Endothelial cell of umbilical vein (primary cell): ENCODE measurements around the gene DGKD. TPM values are rescaled to one million over a fixed set of nuclear protein-coding genes. Genes with fewer than 3 reads are reported as not detected.

Experiments
- BruUV-seq: library from RNA; stranded (reverse); fragments of 400-500 nt; replicated peaks from 2 replicates; lab custom pipeline; 2021; lab: Mats Ljungman, UMichigan
- CTCF ChIA-PET: fragments of 300-600, 350-600 bp; sonication (Branson Sonifier 250); formaldehyde crosslinking; loops from one replicate; lab custom pipeline; 2021; ENCODE audit warnings: antibody characterized with exemption, inconsistent platforms; lab: Charles Lee
- POLR2A ChIA-PET: fragments of 300-600, 350-600 bp; sonication (Branson Sonifier 250); formaldehyde crosslinking; loops from one replicate; lab custom pipeline; 2021; ENCODE audit warnings: antibody characterized with exemption, inconsistent platforms; lab: Charles Lee
- DNase-seq: peaks from one replicate; pipeline ENCODE4 v3.0.0-alpha.2; 2011; ENCODE audit warnings: low read depth, low spot score
- FAIRE-seq: peaks from 2 replicates; lab custom pipeline; 2011; peaks lifted over from hg19 to GRCh38; lab: Jason Lieb, UNC
- H2AFZ ChIP-seq: 2 replicates; pipeline ENCODE4 v1.6.0; 2012; ENCODE audit warnings: low read depth, low read length, control low read depth, inconsistent platforms
- H3K27ac ChIP-seq: 2 replicates; pipeline ENCODE4 v1.5.1; 2011; ENCODE audit warnings: low read depth, mild to moderate bottlenecking, control low read depth, low read length, moderate library complexity; ENCODE audit not compliant: insufficient read depth
- H3K27me3 ChIP-seq, 2 experiments: 2 replicates each; pipeline versions ENCODE4 v1.6.0 to v1.6.1; 2011; ENCODE audit warnings: low read length in 2 of 2, mixed read lengths in 1 of 2; ENCODE audit not compliant: control insufficient read depth in 2 of 2, insufficient read depth in 2 of 2
- H3K36me3 ChIP-seq, 2 experiments: 2 replicates in 1 of 2; 3 replicates in 1 of 2; pipeline ENCODE4 v1.5.1; 2011; ENCODE audit warnings: low read length in 2 of 2, mild to moderate bottlenecking in 1 of 2, moderate library complexity in 1 of 2; ENCODE audit not compliant: control insufficient read depth in 2 of 2, insufficient read depth in 2 of 2; ENCODE audit errors: extremely low read depth in 1 of 2
- H3K4me1 ChIP-seq: 3 replicates; pipeline ENCODE4 v1.5.1; 2011; ENCODE audit warnings: mild to moderate bottlenecking, low read length; ENCODE audit not compliant: control insufficient read depth, insufficient read depth; ENCODE audit errors: extremely low read depth
- H3K4me2 ChIP-seq: 2 replicates; pipeline ENCODE4 v1.6.1; 2011; ENCODE audit warnings: low read length, control low read depth, mixed read lengths; ENCODE audit not compliant: insufficient read depth
- H3K4me3 ChIP-seq, 3 experiments: fragments of 200-600 bp in 1 of 3; sonication (generic), shearing (Covaris generic) in 1 of 3; replicated peaks in 1 of 3; 2 replicates each; pipeline ENCODE4 v1.5.1; 2011 to 2016; ENCODE audit warnings: control low read depth in 3 of 3, low read length in 3 of 3, mild to moderate bottlenecking in 2 of 3, inconsistent platforms in 1 of 3, low read depth in 1 of 3, moderate library complexity in 1 of 3; ENCODE audit not compliant: insufficient read depth in 1 of 3
- H3K79me2 ChIP-seq: 2 replicates; pipeline ENCODE4 v1.6.0; 2012; ENCODE audit warnings: low read length, inconsistent platforms; ENCODE audit not compliant: control insufficient read depth, insufficient read depth
- H3K9ac ChIP-seq: replicated peaks from 2 replicates; pipeline ENCODE3; 2011; ENCODE audit warnings: low read length, control low read depth; ENCODE audit not compliant: insufficient read depth; ENCODE audit errors: extremely low read depth
- H3K9me1 ChIP-seq: replicated peaks from 3 replicates; pipeline ENCODE4 v1.6.0; 2011; ENCODE audit warnings: mild to moderate bottlenecking, low read length; ENCODE audit not compliant: control insufficient read depth, insufficient read depth; ENCODE audit errors: extremely low read depth
- H3K9me3 ChIP-seq: replicated peaks from 2 replicates; pipeline ENCODE4 v1.5.1; 2012; ENCODE audit warnings: low read length, inconsistent platforms; ENCODE audit not compliant: control insufficient read depth, insufficient read depth
- H4K20me1 ChIP-seq: replicated peaks from 2 replicates; pipeline ENCODE3; 2011; ENCODE audit warnings: mild to moderate bottlenecking, low read length; ENCODE audit not compliant: control insufficient read depth, insufficient read depth; ENCODE audit errors: extremely low read depth
- EZH2 ChIP-seq: IDR thresholded peaks from 2 replicates; pipeline ENCODE4 v1.6.1; 2012; ENCODE audit warnings: borderline replicate concordance, low read depth, mild to moderate bottlenecking, moderate library complexity, low read length, inconsistent platforms; ENCODE audit not compliant: severe bottlenecking
- FOS ChIP-seq: IDR thresholded peaks from 2 replicates; pipeline ENCODE4 v1.6.1; 2011; ENCODE audit warnings: mild to moderate bottlenecking, low read length, moderate library complexity, borderline replicate concordance; ENCODE audit not compliant: insufficient read depth
- GATA2 ChIP-seq: IDR thresholded peaks from 2 replicates; pipeline ENCODE4 v1.7.0; 2011; ENCODE audit warnings: low read depth, mild to moderate bottlenecking, moderate library complexity, mixed read lengths, low read length; ENCODE audit not compliant: insufficient read length, insufficient read depth
- JUN ChIP-seq: IDR thresholded peaks from 2 replicates; pipeline ENCODE4 v1.6.1; 2011; ENCODE audit warnings: borderline replicate concordance, low read depth; ENCODE audit not compliant: insufficient read length, insufficient read depth
- MYC ChIP-seq: IDR thresholded peaks from one replicate; pipeline ENCODE4 v1.6.1; 2011; ENCODE audit warnings: mild to moderate bottlenecking, low read depth, low read length
- POLR2A ChIP-seq: IDR thresholded peaks from 2 replicates; pipeline ENCODE4 v1.6.1; 2012; ENCODE audit warnings: low read depth, mild to moderate bottlenecking, control low read depth, low read length
- POLR2AphosphoS5 ChIP-seq: IDR thresholded peaks from 2 replicates; pipeline ENCODE4 v1.6.1; 2012; ENCODE audit warnings: low read depth, mild to moderate bottlenecking, control low read depth, low read length, moderate library complexity; ENCODE audit not compliant: insufficient read depth
- dilution Hi-C: fragments of 300-500 bp; cut with MboI; formaldehyde crosslinking; loops from one replicate; pipeline ENCODE4 v1.15.0; 2019; ENCODE audit warnings: low sequenced_read_pairs; ENCODE audit not compliant: extremely low pct_ligation_motif_present
- intact Hi-C: fragments of 100-400 bp; cut with micrococcal nuclease; formaldehyde crosslinking; loops from one replicate; pipeline ENCODE4 v1.10.0; 2022
- polyA plus RNA-seq, 4 experiments: library from polyadenylated mRNA; depleted of rRNA in 3 of 4; stranded (reverse) in 3 of 4; unstranded in 1 of 4; fragments of >200 nt; gene quantifications; 2 replicates each; pipeline versions ENCODE4 v1.2.1 to v1.2.3, GENCODE V29; 2011 to 2012; ENCODE audit warnings: missing spikeins in 1 of 4
- total RNA-seq: library from RNA; stranded (reverse); gene quantifications from 2 replicates; pipeline ENCODE4 v1.2.3, GENCODE V29; 2021
- TF ChIP-seq, protein P1 (sequence below): IDR thresholded peaks from 2 replicates; pipeline ENCODE4 v1.6.1; 2011; ENCODE audit not compliant: insufficient read depth, insufficient read length
- TF ChIP-seq, protein P2 (sequence below), 2 donors: IDR thresholded peaks; 1 replicate in 1 of 2; 2 replicates in 1 of 2; pipeline ENCODE4 v1.5.1; 2011; ENCODE audit warnings: low read length in 2 of 2, mild to moderate bottlenecking in 2 of 2, moderate library complexity in 2 of 2, control low read depth in 1 of 2, inconsistent platforms in 1 of 2, low read depth in 1 of 2; ENCODE audit not compliant: insufficient read depth in 1 of 2; ENCODE audit errors: extremely low read depth in 1 of 2

DGKD gene
- total and polyA plus RNA-seq, 2 donors (not counting 3 experiments of a cell fraction or from before 2014, with no cell fraction given), result 10.8 to 36.6 TPM

DNA sequence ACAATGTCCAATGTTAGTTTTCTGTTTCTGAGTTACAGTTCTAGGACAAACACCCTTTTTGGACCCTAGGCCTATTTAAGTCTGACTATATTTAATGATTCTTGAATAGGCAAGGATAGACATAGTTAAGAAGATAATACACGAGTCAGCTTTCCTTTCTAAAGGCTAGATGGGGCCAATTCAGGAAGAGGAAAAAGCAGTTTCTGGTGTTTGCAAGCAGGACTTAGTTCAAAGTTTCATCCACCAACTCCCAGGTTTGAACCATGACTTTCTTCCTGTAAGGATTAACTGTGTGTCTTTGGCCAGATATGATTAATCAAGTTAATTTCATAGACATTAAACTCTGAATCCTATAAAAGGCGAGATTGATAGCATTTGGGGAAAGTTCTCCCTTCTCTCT lies 145.6 kb downstream of the DGKD start:
- Histone ChIP-seq H3K4me3 (no peak overlapping the region), H3K36me3 (no peaks in the 10 kb centered on the region), H4K20me1 (no peaks in the 10 kb centered on the region), H3K9me1 (no peaks in the 10 kb centered on the region), H3K27ac (no peak overlapping the region), H3K79me2 (no peaks in the 10 kb centered on the region), H3K4me1 (no peaks in the 10 kb centered on the region), H3K4me2 (no peak overlapping the region), H3K9me3 (no peaks in the 10 kb centered on the region), H3K9ac (no peak overlapping the region), H2AFZ (no peak overlapping the region), H3K27me3 (no peaks in the 10 kb centered on the region)
- ChIA-PET CTCF (no interaction called here), POLR2A (no interaction called here)
- dilution Hi-C loops (no loop called here), intact Hi-C loops (no loop called here)
- FAIRE-seq (no peak), DNase-seq (no peak)
- BruUV-seq, result no TSS peak
- TF ChIP-seq FOS (no peak), JUN (no peak), MYC (no peak), EZH2 (no peak), POLR2AphosphoS5 (no peak), POLR2A (no peak), GATA2 (no peak)
- TF ChIP-seq, protein P1, sequence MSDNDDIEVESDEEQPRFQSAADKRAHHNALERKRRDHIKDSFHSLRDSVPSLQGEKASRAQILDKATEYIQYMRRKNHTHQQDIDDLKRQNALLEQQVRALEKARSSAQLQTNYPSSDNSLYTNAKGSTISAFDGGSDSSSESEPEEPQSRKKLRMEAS, result no peak
- TF ChIP-seq, protein P2, sequence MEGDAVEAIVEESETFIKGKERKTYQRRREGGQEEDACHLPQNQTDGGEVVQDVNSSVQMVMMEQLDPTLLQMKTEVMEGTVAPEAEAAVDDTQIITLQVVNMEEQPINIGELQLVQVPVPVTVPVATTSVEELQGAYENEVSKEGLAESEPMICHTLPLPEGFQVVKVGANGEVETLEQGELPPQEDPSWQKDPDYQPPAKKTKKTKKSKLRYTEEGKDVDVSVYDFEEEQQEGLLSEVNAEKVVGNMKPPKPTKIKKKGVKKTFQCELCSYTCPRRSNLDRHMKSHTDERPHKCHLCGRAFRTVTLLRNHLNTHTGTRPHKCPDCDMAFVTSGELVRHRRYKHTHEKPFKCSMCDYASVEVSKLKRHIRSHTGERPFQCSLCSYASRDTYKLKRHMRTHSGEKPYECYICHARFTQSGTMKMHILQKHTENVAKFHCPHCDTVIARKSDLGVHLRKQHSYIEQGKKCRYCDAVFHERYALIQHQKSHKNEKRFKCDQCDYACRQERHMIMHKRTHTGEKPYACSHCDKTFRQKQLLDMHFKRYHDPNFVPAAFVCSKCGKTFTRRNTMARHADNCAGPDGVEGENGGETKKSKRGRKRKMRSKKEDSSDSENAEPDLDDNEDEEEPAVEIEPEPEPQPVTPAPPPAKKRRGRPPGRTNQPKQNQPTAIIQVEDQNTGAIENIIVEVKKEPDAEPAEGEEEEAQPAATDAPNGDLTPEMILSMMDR (IDR thresholded peaks at IDR 0.05; ENCODE audit: extremely low read depth in 1 of 2, insufficient read depth in 1 of 2, low read depth in 1 of 2, low read length in 2 of 2), result no peak
